GM23248 (cell line): ENCODE data around the gene TRIOBP. TPM values are rescaled to one million over a fixed set of nuclear protein-coding genes. Genes with fewer than 3 reads are reported as not detected.
"Not testable (repeated sequence)": the region's sequence is repeated elsewhere in the genome, so short reads cannot be mapped to it uniquely, and the experiment has no call there.

Experiments
- DNase-seq: peaks from one replicate; pipeline ENCODE4 v3.0.0-alpha.2; 2015
- H2AFZ ChIP-seq: fragments of 200-600 bp; sonication (generic); 2 replicates; pipeline ENCODE4 v1.6.1; 2016; ENCODE audit warnings: antibody characterized with exemption
- H3F3A ChIP-seq: fragments of 200-600 bp; sonication (generic); 2 replicates; pipeline ENCODE4 v1.6.1; 2016; ENCODE audit warnings: mild to moderate bottlenecking, antibody characterized with exemption, mixed run types; ENCODE audit not compliant: insufficient read depth
- H3K27ac ChIP-seq: fragments of 200-600 bp; sonication (generic); 2 replicates; pipeline ENCODE4 v1.5.1; 2016; ENCODE audit warnings: mild to moderate bottlenecking
- H3K27me3 ChIP-seq: fragments of 200-600 bp; sonication (generic); replicated peaks from 2 replicates; pipeline ENCODE4 v1.6.1; 2016; ENCODE audit warnings: mild to moderate bottlenecking; ENCODE audit not compliant: insufficient read depth
- H3K36me3 ChIP-seq: fragments of 200-600 bp; sonication (generic); 2 replicates; pipeline ENCODE4 v1.6.1; 2016; ENCODE audit warnings: low read depth, mild to moderate bottlenecking
- H3K4me1 ChIP-seq: fragments of 200-600 bp; sonication (generic); 2 replicates; pipeline ENCODE4 v1.6.1; 2016; ENCODE audit warnings: mild to moderate bottlenecking; ENCODE audit not compliant: insufficient read depth
- H3K4me2 ChIP-seq: fragments of 200-600 bp; sonication (generic); one replicate; pipeline ENCODE4 v1.6.1; 2016; ENCODE audit warnings: mild to moderate bottlenecking; ENCODE audit not compliant: unreplicated experiment
- H3K4me3 ChIP-seq: fragments of 200-600 bp; sonication (generic); 2 replicates; pipeline ENCODE4 v1.5.1; 2016; ENCODE audit warnings: mild to moderate bottlenecking
- H3K79me2 ChIP-seq: fragments of 200-600 bp; sonication (generic); 2 replicates; pipeline ENCODE4 v1.6.1; 2016; ENCODE audit warnings: mild to moderate bottlenecking; ENCODE audit not compliant: insufficient read depth
- H3K9ac ChIP-seq: fragments of 200-600 bp; sonication (generic); 2 replicates; pipeline ENCODE4 v1.6.1; 2016; ENCODE audit warnings: mild to moderate bottlenecking
- H3K9me2 ChIP-seq: fragments of 200-600 bp; sonication (generic); 2 replicates; pipeline ENCODE4 v1.6.1; 2016; ENCODE audit warnings: mixed run types, mild to moderate bottlenecking, moderate library complexity; ENCODE audit not compliant: insufficient read depth
- H3K9me3 ChIP-seq: fragments of 200-600 bp; sonication (generic); one replicate; pipeline ENCODE4 v1.6.1; 2017; ENCODE audit warnings: low read depth
- H4K20me1 ChIP-seq: fragments of 200-600 bp; sonication (generic); 2 replicates; pipeline ENCODE4 v1.6.0; 2016; ENCODE audit not compliant: insufficient read depth
- EZH2 ChIP-seq: fragments of 200-600 bp; sonication (generic); IDR thresholded peaks from 2 replicates; pipeline ENCODE4 v1.6.1; 2018; ENCODE audit warnings: antibody characterized with exemption, mild to moderate bottlenecking; ENCODE audit not compliant: insufficient read depth, poor library complexity, severe bottlenecking
- EZH2phosphoT487 ChIP-seq: fragments of 200-600 bp; sonication (generic); IDR thresholded peaks from 2 replicates; pipeline ENCODE4 v1.6.1; 2018; ENCODE audit warnings: antibody characterized with exemption, moderate library complexity, mild to moderate bottlenecking, low read depth; ENCODE audit not compliant: insufficient read depth
- WGBS, 2 experiments: methylation state at CpG; one replicate each; pipeline ENCODE4 v1.1.6; 2015 to 2017; ENCODE audit warnings: low lambda C conversion rate in 2 of 2, low coverage in 1 of 2; ENCODE audit errors: missing lambda C conversion rate in 2 of 2; 5-methylcytosine and 5-hydroxymethylcytosine counted together
- in situ Hi-C: fragments of 300-500 bp; cut with MboI; formaldehyde crosslinking; loops from 2 replicates; pipeline ENCODE4 v1.15.0; 2020
- polyA plus RNA-seq: library from polyadenylated mRNA; unstranded; fragments of >200 nt; fragmentation: Nextera tagmentation; extraction: Ambion mirVana; gene quantifications from 2 replicates; pipeline ENCODE4 v1.2.1, GENCODE V29; 2016
- total RNA-seq: library from RNA; depleted of rRNA; stranded (reverse); fragments of >200 nt; shearing (Covaris generic); gene quantifications from 2 replicates; pipeline ENCODE4 v1.2.3, GENCODE V29; 2014

Gene TRIOBP
- total and polyA plus RNA-seq, 2 experiments from 2014 or later, result 123 to 135 TPM

GRCh38 chr22:37650463-37651136, 46.2 kb upstream of the TRIOBP start:
- no peaks in the 10 kb centered on the region for H3K9me2 ChIP-seq
- TF ChIP-seq EZH2phosphoT487 (no peak), EZH2 (no peak)
- WGBS, 2 experiments, result 95 to 99% methylated on average over 11 to 17 of the region's 17 CpGs
- H3K36me3 ChIP-seq, result no peaks in the 10 kb centered on the region
- no peaks in the 10 kb centered on the region for H3K4me1 ChIP-seq
- in situ Hi-C loops, result no loop called here
- H3K9me3 ChIP-seq, result no peaks in the 10 kb centered on the region
- H3K27me3 ChIP-seq, result no peaks in the 10 kb centered on the region
- no peaks in the 10 kb centered on the region for H3K79me2 ChIP-seq
- H2AFZ ChIP-seq, result no peak overlapping the region
- no peaks in the 10 kb centered on the region for H4K20me1 ChIP-seq
- H3F3A ChIP-seq, result no peaks in the 10 kb centered on the region
- H3K9ac ChIP-seq, result no peak overlapping the region
- H3K4me2 ChIP-seq, result no peak overlapping the region
- DNase-seq, result no peak
- H3K4me3 ChIP-seq, result no peak overlapping the region
- no peak overlapping the region for H3K27ac ChIP-seq

DNA sequence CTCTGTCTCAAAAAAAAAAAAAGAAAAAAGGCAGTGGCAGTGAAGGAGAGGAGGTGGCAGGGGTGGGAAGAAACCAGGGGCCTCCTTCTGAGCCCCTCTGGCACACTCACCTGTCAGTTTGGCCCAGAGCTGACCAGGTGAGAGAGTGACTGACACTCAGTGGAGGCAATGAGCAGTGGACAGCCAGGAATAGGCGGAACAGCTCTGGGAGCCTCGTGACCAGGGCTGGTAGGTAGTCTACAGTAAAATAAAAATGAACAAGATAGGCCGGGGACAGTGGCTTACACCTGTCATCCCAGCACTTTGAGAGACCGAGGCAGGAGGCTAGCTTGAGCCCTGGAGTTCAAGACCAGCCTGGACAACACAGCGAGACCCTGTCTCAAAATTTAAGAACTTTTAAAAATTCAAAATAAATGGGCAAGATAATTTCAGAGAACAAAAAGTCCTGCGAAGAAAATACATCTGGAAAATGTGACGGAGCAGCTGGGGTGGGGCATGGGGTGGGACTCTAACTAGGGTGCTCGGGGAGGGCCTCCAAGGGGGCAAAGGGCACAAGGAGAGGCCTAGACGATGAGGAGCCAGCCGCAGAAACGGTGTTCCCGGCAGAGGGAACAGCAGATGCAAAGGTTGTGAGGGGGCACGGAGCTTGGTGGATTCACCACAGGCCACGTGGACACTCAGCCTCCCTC, 42.1 kb upstream of the TRIOBP start:
- Histone ChIP-seq H3K79me2 (peaks cover 6% of the 10 kb centered on the region), H4K20me1 (no peaks in the 10 kb centered on the region), H2AFZ (no peak overlapping the region), H3F3A (peaks cover 9% of the 10 kb centered on the region; the same call in 1 of the 2 replicates), H3K27me3 (no peaks in the 10 kb centered on the region), H3K36me3 (no peaks in the 10 kb centered on the region), H3K4me2 (no peak overlapping the region), H3K4me1 (peaks cover 12% of the 10 kb centered on the region), H3K4me3 (no peak overlapping the region), H3K9me3 (no peaks in the 10 kb centered on the region), H3K27ac (no peak overlapping the region), H3K9ac (no peak overlapping the region), H3K9me2 (no peaks in the 10 kb centered on the region)
- in situ Hi-C loops, result no loop called here
- no peak for TF ChIP-seq EZH2phosphoT487
- TF ChIP-seq EZH2, result no peak
- no peak for DNase-seq
- 76 to 82% methylated on average over 8 to 14 of the region's 14 CpGs for WGBS, 2 experiments

- peaks cover 14% of the 10 kb centered on the region; the same call in 1 of the 2 replicates for H3F3A ChIP-seq
- in situ Hi-C loops, result no loop called here
- no peak overlapping the region for H3K4me3 ChIP-seq
- no peak overlapping the region for H3K9ac ChIP-seq
- no peak overlapping the region for H3K27ac ChIP-seq
- H3K79me2 ChIP-seq, result peaks cover 11% of the 10 kb centered on the region
- WGBS, 2 experiments, result 87 to 100% methylated on average over 1 to 17 of the region's 17 CpGs
- no peak for DNase-seq
- H3K9me3 ChIP-seq, result no peaks in the 10 kb centered on the region
- no peak overlapping the region for H2AFZ ChIP-seq
- TF ChIP-seq EZH2, result no peak
- no peak for TF ChIP-seq EZH2phosphoT487
- H3K4me2 ChIP-seq, result no peak overlapping the region
- no peaks in the 10 kb centered on the region for H3K27me3 ChIP-seq
- no peaks in the 10 kb centered on the region for H3K36me3 ChIP-seq
- no peaks in the 10 kb centered on the region for H3K9me2 ChIP-seq
- peaks cover 17% of the 10 kb centered on the region for H3K4me1 ChIP-seq
- H4K20me1 ChIP-seq, result no peaks in the 10 kb centered on the region
Measured at GRCh38 chr22:37655252-37655563, 41.6 kb upstream of the TRIOBP start.

DNA sequence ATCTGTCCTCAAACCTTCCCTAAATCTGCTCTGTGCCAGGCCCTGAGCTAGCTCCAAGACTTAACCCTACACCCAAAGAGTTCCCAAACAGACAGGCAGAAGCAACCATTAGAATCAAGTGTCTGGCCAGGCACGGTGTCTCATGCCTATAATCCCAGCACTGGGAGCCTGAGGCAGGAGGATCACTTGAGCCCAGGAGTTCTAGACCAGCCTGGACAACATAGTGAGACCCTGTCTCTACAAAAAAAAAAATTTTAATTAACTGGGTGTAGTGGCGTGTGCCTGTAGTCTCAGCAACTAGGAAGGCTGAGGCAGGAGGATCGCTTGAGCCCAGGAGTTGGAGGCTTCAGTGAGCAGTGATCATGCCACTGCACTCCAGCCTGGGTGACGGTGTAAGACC, 40.3 kb upstream of the TRIOBP start:
- H3K4me2 ChIP-seq, H3K27ac ChIP-seq, H3K9ac ChIP-seq, H3K27me3 ChIP-seq, H2AFZ ChIP-seq, H3K36me3 ChIP-seq, H4K20me1 ChIP-seq, H3K4me3 ChIP-seq, H3K9me3 ChIP-seq, in situ Hi-C loops, H3K9me2 ChIP-seq, DNase-seq: not testable (repeated sequence)
- H3K4me1 ChIP-seq, result peaks cover 29% of the 10 kb centered on the region
- WGBS, 2 experiments, result 92 to 95% methylated on average over 4 of the region's 4 CpGs
- H3K79me2 ChIP-seq, result peaks cover 20% of the 10 kb centered on the region
- peaks cover 23% of the 10 kb centered on the region for H3F3A ChIP-seq
